HG03575 (cell line): ENCODE results near the gene TMSB4X.
"Not testable (repeated sequence)": the region's sequence is repeated elsewhere in the genome, so short reads cannot be mapped to it uniquely, and the experiment has no call there.

Experiments used
- ATAC-seq: cut with Tn5 transposase; IDR thresholded peaks from one replicate; pipeline ENCODE4 v1.9.1; 2021; ENCODE audit not compliant: unreplicated experiment, insufficient number of reproducible peaks, low FRiP score; ENCODE audit errors: extremely low read depth

The TMSB4X gene

GRCh38 chrX:12974796-12975669 lies at the start of gene TMSB4X:
Gene TMSB4X (plus strand): TSS chrX:12975110.
- ATAC-seq, result no peak

GRCh38 chrX:12929701-12930100 lies 45.2 kb upstream of the TMSB4X start:
- ATAC-seq, result no peak

GRCh38 chrX:12930150-12930549 lies 44.8 kb upstream of the TMSB4X start:
- no peak for ATAC-seq

- no peak for ATAC-seq
Observed at GRCh38 chrX:12932244-12932643, 42.7 kb upstream of the TMSB4X start.

- no peak for ATAC-seq
Observed at GRCh38 chrX:12934850-12935249, 40.1 kb upstream of the TMSB4X start.

- ATAC-seq, result no peak
Observed at GRCh38 chrX:12936947-12937346, 38.0 kb upstream of the TMSB4X start.

- not testable (repeated sequence) for ATAC-seq
Observed at GRCh38 chrX:12940471-12940870, 34.4 kb upstream of the TMSB4X start.

GRCh38 chrX:12943592-12943991 lies 31.3 kb upstream of the TMSB4X start:
- ATAC-seq, result not testable (repeated sequence)

- not testable (repeated sequence) for ATAC-seq
Observed at GRCh38 chrX:12944452-12944851, 30.5 kb upstream of the TMSB4X start.

- no peak for ATAC-seq
Observed at GRCh38 chrX:12945494-12945893, 29.4 kb upstream of the TMSB4X start.

GRCh38 chrX:12946406-12946805 lies 28.5 kb upstream of the TMSB4X start:
- ATAC-seq, result no peak

GRCh38 chrX:12946838-12947544 lies 27.9 kb upstream of the TMSB4X start:
- no peak for ATAC-seq

- no peak for ATAC-seq
Observed at GRCh38 chrX:12947545-12948235, 27.2 kb upstream of the TMSB4X start.

- ATAC-seq, result no peak
Observed at GRCh38 chrX:12948495-12948894, 26.4 kb upstream of the TMSB4X start.

GRCh38 chrX:12949205-12949926 lies 25.5 kb upstream of the TMSB4X start:
- ATAC-seq, result no peak

GRCh38 chrX:12949927-12950656 lies 24.8 kb upstream of the TMSB4X start:
- ATAC-seq, result no peak

- ATAC-seq, result no peak
Observed at GRCh38 chrX:12950851-12951594, 23.9 kb upstream of the TMSB4X start.

GRCh38 chrX:12951595-12951975 lies 23.3 kb upstream of the TMSB4X start:
- ATAC-seq, result no peak
